Measurements from ENCODE around the gene GSAP.
"Not testable (repeated sequence)": the region's sequence is repeated elsewhere in the genome, so short reads cannot be mapped to it uniquely, and the experiment has no call there.

Gene GSAP

DNA sequence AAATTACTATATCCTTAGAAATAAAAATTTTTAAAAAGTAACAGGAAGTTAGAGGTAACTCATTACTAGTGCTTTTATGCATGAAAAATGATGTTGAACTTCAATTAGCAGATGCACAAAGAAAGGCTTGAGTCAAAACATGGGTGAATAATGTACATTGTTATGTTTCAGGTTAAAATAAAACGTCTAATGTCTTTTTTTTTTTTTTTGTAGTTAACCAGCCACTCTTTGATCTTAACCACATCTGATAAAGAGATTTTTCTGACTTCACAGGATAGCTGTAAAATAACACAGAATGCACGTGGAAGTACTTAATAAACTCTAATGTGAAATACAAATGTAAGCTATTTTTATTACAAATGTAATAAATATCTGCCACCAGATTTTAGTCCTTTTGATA, 61.7 kb downstream of the GSAP start:
- no peak for DNase-seq (ENCODE audit: low spot score)

DNA sequence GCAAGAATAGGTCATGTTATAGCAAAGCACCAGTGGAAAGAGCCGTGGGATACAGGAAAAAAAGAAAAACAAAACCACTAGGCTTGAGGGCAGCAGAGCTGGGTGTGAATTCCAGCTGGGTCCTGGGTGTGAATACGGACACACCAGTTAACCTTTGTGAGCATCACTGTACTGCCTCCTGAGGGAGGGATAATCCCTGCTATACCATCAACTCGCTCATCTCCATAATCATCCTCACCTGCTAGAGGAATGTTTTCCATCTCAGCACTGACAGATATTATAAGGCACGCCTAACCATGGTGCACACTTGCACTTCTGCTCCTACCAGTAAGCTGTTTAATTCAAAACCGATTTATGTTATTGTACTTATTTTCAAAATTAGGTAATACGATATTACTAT, 62.2 kb downstream of the GSAP start:
- DNase-seq (ENCODE audit: low spot score), result no peak

DNA sequence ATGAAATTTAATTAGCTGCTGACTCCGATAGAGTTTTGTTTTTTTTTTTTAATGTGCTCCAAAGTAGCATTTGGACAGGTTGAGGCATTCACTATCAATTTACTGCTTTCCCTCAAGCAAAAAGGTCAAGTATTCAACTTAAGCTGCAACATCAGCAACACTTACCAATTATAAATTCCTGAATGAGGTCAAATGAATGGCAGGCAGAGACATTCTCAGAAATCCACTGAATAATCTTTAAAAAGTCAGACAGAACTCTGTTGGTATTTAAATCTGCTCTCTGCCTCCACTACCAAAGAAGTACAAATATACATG, 62.8 kb downstream of the GSAP start:
- no peak for DNase-seq (ENCODE audit: low spot score)

DNA sequence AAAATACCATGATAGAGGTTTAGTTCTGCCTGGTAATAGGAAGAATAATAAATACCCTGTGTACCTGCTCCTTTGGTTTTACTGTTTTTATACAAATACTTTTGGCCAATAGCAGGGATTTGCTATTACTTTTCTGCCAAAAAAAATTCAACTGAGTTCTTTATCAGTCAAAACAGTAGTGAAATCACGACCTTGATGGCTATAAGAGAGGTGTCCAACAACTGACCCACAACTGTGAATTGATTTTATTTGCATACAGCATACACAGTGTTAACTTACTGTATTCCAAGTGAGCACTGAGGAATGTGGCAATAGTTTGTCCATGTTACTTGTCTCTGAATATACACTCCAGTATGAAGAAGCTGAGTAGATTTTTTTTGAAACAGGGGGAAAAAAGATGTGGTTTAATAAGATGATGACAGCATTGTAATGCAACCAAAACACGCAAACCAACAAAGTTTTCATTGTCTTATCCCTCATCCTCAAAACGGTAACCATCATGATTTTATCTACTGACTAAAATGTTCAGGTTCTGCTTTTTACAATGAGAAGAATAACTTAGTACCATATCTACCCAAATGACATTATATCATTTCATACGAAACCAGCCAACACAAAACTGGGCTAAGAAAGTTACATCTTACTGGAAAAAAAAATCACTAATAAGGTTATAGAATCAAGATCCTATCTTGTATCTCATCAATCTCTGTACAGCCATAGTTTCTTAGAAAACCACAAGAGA, 63.3 kb downstream of the GSAP start:
- DNase-seq (ENCODE audit: low spot score), result no peak

DNA sequence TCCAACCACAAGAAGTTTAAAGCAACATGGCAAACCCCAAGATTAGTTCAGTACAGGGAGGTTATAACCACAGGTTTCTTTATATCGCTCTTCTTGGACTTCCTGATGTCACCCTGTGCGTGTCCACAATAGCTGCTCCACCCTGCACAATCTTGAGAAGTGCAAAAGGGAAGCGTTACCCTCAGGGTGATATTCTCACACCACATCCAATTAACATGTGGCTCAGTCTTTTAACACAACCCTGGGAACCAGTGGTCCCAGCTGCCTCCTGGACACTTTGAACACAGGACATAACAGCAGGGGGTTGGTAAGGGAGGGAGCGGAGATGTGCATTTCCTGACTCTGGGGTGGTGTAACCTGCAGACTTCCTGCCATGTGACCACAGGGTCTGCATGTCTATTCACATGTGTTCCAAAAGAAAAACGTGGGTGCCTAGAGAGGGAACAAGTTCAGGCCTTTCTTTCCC, 64.6 kb downstream of the GSAP start:
- DNase-seq (ENCODE audit: low spot score), result no peak

DNA sequence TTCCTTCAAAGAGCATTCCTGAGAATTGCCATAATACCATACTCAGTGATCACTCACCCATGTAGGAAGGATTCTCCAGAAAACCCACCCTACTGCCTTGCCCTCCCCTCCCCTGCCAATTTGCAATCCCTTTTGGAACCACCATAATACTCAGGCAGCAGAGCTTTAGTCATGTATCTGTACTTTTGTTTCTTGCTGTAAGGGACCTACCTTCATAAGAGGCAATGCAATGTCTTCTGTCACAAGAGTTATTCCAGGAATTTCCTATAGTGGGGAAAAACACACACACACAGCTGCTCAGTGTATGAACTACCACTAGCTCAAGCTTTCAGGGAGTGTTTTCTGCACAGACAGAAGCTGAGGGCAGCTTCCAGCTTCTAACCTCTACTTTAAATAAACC, 67.0 kb downstream of the GSAP start:
- DNase-seq (ENCODE audit: low spot score), result no peak

DNA sequence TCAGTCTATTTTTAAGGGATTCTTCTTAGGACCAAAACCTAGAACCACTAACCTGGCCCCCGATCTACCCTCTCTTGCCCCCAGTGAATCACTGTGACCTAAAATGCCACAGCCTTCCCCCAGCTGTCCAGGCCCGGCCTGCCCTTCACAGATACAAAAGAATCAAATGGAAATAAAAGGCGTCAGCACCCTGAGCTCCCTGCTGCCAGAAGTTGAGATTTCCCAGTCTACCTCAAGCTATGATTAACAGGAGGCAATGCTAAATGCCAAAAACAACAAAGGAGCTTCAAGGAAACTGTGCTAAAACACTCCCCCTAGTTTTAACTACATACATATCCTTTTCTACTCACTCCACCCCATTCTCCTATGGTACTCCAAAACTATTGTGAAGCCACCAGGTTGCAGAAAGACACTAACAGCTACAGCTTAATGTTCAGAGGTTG, 67.8 kb downstream of the GSAP start:
- DNase-seq (ENCODE audit: low spot score), result no peak

DNA sequence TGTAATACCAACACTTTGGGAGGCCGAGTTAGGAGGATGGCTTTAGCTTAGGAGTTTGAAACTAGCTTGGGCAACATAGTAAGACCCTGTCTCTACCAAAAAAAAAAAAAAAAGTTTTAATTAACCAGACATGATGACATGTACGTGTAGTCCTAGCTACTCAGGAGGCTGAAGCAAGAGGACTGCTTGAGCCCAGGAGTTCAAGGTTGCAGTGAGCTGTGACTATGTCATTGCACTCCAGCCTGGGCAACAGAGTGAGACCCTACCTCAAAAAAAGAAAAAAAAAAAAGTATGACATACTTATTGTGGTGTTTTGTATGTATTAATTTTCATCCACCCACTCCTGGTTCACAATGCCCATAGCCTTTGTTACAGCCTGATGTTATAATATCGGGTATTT, 69.7 kb downstream of the GSAP start:
- no peak for DNase-seq (ENCODE audit: low spot score)

DNA sequence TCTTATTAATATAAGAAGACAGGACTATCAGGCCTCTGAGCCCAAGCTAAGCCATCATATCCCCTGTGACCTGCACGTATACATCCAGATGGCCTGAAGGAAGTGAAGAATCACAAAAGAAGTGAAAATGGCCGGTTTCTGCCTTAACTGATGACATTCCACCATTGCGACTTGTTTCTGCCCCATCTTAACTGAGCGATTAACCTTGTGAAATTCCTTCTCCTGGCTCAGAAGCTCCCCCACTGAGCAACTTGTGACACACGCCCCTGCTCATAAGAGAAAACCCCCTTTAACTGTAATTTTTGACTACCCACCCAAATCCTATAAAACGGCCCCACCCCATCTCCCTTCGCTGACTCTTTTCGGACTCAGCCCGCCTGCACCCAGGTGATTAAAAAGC, 70.7 kb downstream of the GSAP start:
- DNase-seq (ENCODE audit: low spot score), result not testable (repeated sequence)

DNA sequence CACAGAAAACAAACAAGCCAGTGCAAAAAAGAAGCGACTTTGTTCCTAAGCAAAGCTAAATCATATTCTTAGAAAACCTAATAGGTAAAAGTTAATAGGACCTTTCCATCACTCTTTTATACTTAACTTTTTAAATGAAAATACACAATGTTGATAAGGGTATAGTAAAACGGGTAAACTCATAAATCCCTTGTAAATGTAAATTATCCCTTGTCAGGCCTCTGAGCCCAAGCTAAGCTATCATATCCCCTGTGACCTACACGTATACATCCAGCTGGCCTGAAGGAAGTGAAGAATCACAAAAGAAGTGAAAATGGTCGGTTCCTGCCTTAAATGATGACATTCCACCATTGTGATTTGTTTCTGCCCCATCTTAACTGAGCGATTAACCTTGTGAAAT, 76.4 kb downstream of the GSAP start:
- no peak for DNase-seq (ENCODE audit: low spot score)

DNA sequence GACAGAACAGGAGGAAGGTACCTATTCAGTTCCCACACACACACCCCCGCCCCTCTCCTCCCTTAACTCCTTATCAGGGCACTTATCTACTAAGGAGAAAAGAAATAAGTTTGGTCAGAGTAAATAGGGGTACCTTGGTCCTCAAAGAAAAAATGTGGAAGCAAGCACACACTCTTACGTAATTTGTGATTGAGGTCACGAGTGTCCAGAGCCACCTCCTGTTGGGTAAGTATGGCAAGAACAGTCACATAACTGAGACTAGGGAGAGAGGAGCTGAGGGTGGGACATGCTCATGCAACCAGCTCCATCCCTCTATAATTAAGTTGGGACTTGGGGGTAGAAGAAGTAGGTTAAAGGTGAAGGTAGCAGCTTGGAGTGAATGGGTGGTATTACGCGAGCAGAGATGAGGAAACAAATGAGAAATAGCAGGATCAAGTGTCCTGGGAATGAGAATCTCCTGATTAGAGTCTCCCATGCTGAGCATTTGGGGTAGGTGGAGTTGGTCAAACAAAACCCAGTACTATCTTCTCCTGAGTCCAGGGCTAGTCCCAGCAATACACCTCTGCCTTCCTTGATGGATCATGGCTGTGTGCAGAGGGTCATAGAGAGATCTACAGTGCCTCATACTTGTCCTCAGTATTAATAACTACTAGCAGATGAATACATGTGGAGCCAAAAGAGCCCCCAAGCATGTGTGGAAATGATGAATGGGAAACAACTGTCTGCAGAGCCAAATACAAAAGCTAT, 77.1 kb downstream of the GSAP start:
- no peak for DNase-seq (ENCODE audit: low spot score)

DNA sequence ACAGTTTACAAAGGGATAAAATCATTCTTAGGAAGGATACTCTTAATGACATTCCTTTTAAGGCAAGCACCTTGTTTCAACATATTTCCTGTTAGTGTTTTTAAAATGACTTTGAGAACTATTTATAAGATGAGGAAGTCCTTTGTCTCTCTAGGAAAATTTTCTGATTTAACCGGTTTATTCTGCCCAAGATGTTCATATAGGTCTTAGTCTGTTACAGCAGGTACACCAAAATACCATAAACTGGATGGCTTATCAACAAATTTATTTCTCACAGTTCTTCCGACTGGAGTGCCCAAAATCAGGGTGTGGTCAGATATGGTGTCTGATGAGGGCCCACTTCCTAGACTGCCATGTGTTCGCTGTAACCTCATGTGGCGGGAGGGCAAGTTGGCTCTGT, 77.9 kb downstream of the GSAP start:
- no peak for DNase-seq (ENCODE audit: low spot score)

DNA sequence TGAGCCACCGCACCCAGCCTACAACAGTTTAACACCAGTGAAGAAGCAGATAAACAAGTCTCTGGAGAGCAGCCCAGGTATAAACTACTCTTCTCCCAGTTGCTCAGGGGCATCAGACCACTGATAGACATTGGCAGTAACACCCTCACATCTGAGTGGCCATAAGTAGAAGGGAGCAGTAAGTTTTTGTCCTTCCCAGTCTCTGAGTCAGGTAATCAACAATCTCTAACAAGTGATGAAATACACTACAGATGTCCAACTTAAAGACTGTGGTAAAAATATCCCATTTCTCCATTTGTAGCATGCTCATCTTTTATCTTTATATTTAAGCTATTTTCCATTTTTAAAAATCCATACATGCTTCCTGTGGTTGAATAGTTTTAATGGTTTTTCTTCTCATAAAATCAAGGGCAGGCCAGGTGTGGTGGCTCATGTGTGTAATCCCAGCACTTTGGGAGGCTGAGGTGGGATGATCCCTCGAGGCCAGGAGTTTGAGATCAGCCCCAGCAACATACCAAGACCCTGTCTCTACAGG, 78.6 kb downstream of the GSAP start:
- no peak for DNase-seq (ENCODE audit: low spot score)

DNA sequence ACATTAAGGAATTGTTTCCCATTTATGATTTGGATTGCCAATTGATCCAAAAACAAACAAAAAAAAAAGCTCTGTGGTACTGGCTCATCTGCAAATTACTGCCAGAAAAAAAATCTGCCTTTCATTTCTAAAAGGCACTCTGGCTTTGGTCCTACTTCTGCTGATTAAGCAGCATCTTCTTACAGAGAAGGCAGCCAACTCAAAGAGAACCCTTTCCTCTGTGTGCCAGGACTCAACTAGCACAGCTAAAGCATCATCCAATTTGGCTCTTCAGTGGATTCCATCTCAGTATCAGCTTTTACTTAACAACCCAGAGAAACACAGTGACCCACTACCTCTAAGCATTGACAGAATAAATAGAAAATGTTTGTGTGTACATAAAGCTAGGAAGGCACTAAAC, 80.6 kb downstream of the GSAP start:
- DNase-seq (ENCODE audit: low spot score), result no peak

DNA sequence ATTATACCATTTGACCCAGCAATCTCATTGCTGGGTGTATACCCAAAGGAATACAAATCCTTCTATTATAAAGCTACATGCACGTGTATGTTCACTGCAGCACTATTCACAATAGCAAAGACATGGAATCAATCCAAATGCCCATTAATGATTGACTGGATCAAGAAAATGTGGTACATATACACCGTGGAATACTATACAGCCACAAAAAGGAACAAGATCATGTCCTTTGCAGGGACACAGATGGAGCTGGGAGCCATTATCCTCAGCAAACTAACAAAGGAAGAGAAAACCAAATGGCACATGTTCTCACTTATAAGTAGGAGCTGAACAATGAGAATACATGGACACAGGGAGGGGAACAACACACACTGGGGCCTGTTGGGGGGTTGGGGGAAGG, 82.1 kb downstream of the GSAP start:
- not testable (repeated sequence) for DNase-seq (ENCODE audit: low spot score)

DNA sequence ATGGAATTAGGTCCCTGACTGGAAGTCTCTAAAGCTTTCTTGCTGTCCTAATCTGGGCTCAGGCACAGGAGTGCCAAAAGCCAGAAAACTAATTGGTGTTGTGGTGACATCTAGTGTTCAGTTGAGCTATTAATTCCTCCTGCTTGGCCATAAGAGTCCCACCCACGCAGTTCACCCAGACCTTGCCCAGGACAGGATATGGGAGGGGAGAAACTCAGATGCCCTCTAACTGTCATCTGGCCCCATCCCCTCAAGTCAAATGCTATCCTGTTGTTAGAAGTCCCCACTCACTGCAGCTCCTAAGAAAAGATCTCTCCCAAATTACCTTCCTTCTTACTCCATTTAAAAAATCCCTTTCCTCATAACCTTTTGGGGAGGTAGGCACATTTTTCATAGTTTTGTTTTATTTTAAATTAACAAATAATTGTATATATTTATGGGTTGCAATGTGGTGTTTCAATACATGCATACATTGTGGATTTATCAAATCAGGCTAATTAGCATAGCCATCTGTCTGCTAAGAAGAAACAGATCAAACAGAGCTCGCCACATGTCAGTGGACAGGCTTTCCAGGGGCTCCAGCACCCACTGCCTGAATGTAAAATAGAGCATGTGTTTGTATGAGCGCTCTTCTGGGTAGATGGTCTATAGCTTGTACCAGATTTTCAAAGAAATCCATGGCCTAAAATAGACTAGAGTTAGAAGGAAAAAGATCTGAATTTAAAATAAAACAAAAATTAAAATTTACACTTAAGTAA, 84.0 kb downstream of the GSAP start:
- DNase-seq (ENCODE audit: low spot score), result peak; percentile 89

DNA sequence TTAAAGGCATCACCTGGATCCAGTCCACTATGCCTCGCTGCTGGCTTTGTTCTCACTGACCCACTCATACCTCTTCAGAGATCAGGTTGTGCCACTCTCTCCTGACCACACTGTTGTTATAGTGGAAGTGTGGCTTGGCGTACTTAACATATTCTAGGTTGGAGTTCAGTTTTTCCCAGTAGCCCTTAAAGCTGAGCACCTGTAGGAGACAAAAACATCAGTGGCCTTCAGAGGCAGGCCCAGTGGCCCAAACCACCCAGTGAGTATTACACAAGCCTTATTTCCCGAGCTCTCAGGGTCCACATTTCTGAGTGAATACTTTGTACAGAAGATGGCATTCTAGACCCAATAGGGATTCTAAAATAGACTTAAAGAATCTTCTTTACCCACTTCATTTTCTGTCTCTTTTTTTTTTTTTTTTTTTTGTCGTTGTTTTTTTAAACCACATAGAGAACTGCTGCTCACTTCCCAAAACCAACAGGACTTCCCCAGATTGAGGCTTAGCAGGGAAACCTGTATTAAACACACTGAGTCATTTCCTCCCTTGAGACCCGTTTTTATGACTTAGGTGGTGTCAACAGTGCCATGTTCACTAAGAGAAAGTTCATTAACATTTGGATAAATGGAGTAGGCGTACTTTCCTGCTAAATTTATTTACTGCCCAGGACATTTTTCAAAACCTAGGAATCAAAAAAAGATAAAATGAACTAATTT, 85.8 kb downstream of the GSAP start:
- no peak for DNase-seq (ENCODE audit: low spot score)

DNA sequence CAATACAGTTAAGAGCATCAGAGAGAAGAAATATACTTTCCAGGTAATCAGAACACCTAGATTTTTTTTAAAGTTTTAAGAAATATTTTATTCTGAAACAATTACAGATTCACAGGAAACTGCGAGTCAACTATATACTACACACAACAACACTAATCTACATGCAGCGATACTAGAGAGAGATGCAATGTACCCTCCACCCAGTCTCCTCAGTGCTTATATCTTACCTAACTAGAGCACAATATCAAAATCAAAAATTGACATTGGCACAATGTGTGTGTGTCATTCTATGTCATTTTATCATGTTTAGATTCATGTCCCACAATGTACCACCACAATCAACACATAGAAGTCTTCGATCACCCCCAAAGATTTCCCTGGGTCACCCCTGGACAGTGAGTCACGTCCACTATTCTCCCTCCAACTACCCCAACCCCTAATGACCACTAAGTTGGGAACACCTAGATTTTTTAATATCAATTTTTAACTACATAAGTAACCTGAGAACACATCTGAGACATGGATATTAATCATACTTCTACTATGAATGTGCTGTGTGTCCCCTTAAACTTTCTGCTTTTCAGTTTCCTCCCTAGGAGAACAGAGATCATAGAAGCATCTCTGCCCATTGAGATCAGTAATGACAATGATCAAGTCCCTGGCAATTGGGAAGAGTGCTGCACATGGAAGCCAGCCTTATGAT, 86.5 kb downstream of the GSAP start:
- DNase-seq (ENCODE audit: low spot score), result no peak

DNA sequence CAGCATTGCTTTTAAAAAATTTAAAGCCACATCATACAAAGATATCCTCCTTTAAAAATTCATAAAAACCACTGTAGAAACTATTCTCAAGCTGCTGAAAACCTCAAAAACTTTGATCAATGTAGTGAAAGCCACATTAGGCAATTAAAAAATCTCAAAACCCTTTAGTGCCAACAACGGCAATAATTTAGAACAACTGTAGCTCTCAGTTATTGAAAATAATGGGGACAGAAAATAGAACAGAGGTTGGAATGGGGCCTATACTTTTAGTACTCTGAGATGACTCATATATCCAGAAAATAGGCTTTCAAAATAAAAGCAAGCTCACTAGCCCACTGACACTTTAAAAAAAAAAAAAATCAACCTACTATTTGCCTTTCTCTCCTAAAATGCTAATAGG, 87.5 kb downstream of the GSAP start:
- peak; percentile 65 for DNase-seq (ENCODE audit: low spot score)

DNA sequence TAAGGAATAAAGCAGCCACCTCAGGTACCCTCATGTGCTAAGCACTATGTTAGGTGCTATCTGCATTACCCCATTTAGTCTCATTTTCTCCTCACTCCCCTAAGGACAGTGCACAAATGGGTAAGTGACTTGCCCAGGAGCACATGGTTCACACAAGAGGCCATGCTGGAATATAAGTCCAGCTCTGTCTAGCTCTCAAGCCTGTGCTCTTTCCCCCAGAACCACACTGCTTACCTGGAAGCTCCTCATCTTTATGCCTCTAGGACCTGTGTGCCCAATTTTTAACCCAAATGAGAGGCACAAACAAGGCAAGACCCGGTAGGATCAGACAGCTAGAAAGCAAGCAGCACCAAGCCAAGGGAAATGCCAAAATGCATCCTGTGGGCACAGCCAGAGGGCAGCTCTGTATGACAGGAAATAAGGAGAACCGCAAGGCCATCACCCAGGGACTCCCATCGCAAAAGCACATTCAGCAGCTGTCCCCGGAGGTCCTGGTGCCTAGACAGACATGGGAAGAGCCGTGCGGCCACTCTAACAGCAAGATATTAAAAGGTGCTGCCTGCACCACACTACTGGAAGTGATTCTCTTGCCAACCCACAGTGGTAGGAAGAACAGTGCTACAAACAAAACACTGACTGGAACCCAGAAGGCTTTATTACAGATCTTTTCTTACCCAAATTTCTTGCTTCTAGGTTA, 88.1 kb downstream of the GSAP start:
- no peak for DNase-seq (ENCODE audit: low spot score)
